Upper lobe of left lung (tissue), 6 donors: ENCODE data around the gene PRM1. TPM values are rescaled to one million over a fixed set of nuclear protein-coding genes. Genes with fewer than 3 reads are reported as not detected.

Source experiments
- ATAC-seq, 2 donors: fragments of 200-7000 bp; cut with Tn5 transposase; one replicate each; pipeline ENCODE4 v1.9.1; 2022; ENCODE audit warnings: mild to moderate bottlenecking in 2 of 2, moderate library complexity in 2 of 2; ENCODE audit not compliant: low FRiP score in 2 of 2
- DNase-seq, 2 donors: peaks; one replicate each; pipeline ENCODE4 v3.0.0-alpha.2; 2019 to 2020
- H3K27ac ChIP-seq, 4 donors: fragments of 200-600 bp; sonication (generic); one replicate each; pipeline ENCODE4 v1.5.1; 2016 to 2019
- H3K27me3 ChIP-seq, 4 donors: fragments of 200-600 bp; sonication (generic); one replicate each; pipeline ENCODE4 v1.5.1; 2017 to 2019
- H3K36me3 ChIP-seq, 4 donors: fragments of 200-600 bp; sonication (generic); one replicate each; pipeline ENCODE4 v1.5.1; 2016 to 2019
- H3K4me1 ChIP-seq, 4 donors: fragments of 200-600 bp; sonication (generic); one replicate each; pipeline ENCODE4 v1.5.1; 2018 to 2019
- H3K4me3 ChIP-seq, 4 donors: fragments of 200-600 bp; sonication (generic); one replicate each; pipeline ENCODE4 v1.5.1; 2017 to 2019; ENCODE audit warnings: mild to moderate bottlenecking in 2 of 4, moderate library complexity in 1 of 4
- H3K9me3 ChIP-seq, 4 donors: fragments of 200-600 bp; sonication (generic); one replicate each; pipeline ENCODE4 v1.5.1; 2018 to 2019
- EP300 ChIP-seq, 4 donors: sonication (generic); formaldehyde crosslinking; IDR thresholded peaks; one replicate each; pipeline ENCODE4 v1.5.1; 2017; ENCODE audit warnings: antibody characterized with exemption in 4 of 4, control low read depth in 2 of 4
- POLR2A ChIP-seq, 4 donors: fragments of 450-650 bp; IDR thresholded peaks; one replicate each; pipeline ENCODE4 v1.5.1; 2016 to 2017; ENCODE audit warnings: antibody characterized with exemption in 4 of 4, mild to moderate bottlenecking in 2 of 4
- POLR2AphosphoS5 ChIP-seq, 2 donors: sonication (generic); formaldehyde crosslinking; IDR thresholded peaks; one replicate each; pipeline ENCODE4 v1.5.1; 2017; ENCODE audit warnings: antibody characterized with exemption in 2 of 2
- WGBS, 2 donors: methylation state at CpG; one replicate each; pipeline ENCODE4 v1.1.5; 2017 to 2018; 5-methylcytosine and 5-hydroxymethylcytosine counted together
- total RNA-seq, 6 donors: library from RNA; depleted of rRNA in 4 of 6; stranded (reverse); fragments of >200 nt in 4 of 6; gene quantifications; one replicate each; pipeline versions ENCODE4 v1.1.0 to v1.2.1, GENCODE V29; 2016 to 2021
- TF ChIP-seq, protein P1 (sequence below), 6 experiments: fragments of 450-650 bp in 4 of 6; fragments of 200-600 bp in 2 of 6; sonication (generic) in 2 of 6; IDR thresholded peaks; one replicate each; pipeline ENCODE4 v1.5.1; 2016 to 2019; ENCODE audit warnings: antibody characterized with exemption in 6 of 6
- donor health status: DM: no; HTN: no; CAD: no; lungs with moderate emphysema.
- donor health status: DM: no; HTN: yes; CAD: no; lungs with severe emphysema.

Gene PRM1
- total RNA-seq, 6 donors from 2014 or later: not detected

DNA sequence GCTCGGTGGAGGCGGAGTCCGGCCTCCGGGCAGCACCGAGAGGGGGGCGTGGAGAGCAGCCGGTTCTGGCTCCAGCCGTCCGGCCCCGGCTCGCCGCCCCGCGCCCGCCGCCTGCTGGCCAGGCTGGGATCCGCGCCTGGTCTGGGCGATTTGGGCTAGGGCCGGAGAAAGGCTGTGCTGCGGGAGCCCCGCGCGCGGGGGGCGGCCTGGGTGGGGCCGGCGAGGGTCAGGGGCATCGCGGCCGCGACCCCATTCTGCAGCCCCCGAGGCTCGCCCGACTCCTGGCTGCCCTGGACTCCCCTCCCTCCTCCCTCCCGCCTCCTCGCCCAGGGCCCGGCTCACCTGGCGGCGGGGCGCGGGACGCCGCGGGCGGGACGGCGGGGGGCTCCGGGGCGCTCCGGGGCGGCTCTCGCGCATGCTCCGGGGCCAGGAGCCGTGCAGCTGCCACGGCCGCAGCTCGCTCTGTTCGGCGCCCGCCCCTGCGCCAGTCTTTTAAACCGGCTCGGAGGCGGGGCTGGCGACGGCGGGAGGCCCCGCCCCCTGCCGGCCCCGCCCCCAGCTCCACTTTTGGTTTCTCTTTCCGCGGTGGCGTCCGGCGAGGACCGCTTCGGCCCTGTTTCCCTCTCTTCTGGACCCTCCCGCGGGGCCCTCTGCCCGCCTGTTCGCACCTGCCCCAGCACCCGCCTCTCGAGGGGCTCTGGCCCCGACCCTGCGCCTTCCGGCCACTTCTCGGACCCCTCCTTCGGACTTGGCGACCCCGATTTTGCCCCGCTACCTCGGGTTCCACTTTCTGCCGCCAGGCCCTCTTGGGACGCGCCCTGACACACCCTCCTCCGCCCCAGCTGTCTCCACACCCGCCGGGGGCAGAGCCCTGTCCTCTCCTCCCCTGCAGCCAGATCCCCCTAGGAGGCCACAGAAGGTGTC is 25.1 kb downstream of the PRM1 start, which contains the start of gene SOCS1:
TSS of gene SOCS1 (minus strand) at position 468 of the 924 bp plus-strand sequence. CDS start 726 bp downstream, outside the sequence.
- ATAC-seq: peak; percentile 89
- Histone ChIP-seq H3K4me1 (peaks cover 42 to 51% (median 45%) of the 10 kb centered on the region in 4 donors), H3K27ac (peak within 1 kb of the TSS; percentile 91 to 100 (median 96)), H3K36me3 (peaks cover 0 to 7% (median 0%) of the 10 kb centered on the region in 4 donors), H3K27me3 (no peaks in the 10 kb centered on the region), H3K4me3 (peak within 1 kb of the TSS; percentile 73 to 93 (median 90)), H3K9me3 (no peaks in the 10 kb centered on the region)
- WGBS, 2 donors: 0 to 1% methylated on average over 29 to 54 of the region's 100 CpGs
- DNase-seq: peak; percentile 87 to 98
- TF ChIP-seq, protein P1, sequence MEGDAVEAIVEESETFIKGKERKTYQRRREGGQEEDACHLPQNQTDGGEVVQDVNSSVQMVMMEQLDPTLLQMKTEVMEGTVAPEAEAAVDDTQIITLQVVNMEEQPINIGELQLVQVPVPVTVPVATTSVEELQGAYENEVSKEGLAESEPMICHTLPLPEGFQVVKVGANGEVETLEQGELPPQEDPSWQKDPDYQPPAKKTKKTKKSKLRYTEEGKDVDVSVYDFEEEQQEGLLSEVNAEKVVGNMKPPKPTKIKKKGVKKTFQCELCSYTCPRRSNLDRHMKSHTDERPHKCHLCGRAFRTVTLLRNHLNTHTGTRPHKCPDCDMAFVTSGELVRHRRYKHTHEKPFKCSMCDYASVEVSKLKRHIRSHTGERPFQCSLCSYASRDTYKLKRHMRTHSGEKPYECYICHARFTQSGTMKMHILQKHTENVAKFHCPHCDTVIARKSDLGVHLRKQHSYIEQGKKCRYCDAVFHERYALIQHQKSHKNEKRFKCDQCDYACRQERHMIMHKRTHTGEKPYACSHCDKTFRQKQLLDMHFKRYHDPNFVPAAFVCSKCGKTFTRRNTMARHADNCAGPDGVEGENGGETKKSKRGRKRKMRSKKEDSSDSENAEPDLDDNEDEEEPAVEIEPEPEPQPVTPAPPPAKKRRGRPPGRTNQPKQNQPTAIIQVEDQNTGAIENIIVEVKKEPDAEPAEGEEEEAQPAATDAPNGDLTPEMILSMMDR (IDR thresholded peaks at IDR 0.05): peak; percentile 96 to 100 (median 100)
- TF ChIP-seq POLR2AphosphoS5 (IDR thresholded peaks at IDR 0.05): peak; percentile 66 to 93
- TF ChIP-seq POLR2A (IDR thresholded peaks at IDR 0.05): peak in 3 of 4 donors; percentile 95 to 99 (median 96)
- peak in 1 of 4 donors; percentile 37 for TF ChIP-seq EP300 (IDR thresholded peaks at IDR 0.05)

DNA sequence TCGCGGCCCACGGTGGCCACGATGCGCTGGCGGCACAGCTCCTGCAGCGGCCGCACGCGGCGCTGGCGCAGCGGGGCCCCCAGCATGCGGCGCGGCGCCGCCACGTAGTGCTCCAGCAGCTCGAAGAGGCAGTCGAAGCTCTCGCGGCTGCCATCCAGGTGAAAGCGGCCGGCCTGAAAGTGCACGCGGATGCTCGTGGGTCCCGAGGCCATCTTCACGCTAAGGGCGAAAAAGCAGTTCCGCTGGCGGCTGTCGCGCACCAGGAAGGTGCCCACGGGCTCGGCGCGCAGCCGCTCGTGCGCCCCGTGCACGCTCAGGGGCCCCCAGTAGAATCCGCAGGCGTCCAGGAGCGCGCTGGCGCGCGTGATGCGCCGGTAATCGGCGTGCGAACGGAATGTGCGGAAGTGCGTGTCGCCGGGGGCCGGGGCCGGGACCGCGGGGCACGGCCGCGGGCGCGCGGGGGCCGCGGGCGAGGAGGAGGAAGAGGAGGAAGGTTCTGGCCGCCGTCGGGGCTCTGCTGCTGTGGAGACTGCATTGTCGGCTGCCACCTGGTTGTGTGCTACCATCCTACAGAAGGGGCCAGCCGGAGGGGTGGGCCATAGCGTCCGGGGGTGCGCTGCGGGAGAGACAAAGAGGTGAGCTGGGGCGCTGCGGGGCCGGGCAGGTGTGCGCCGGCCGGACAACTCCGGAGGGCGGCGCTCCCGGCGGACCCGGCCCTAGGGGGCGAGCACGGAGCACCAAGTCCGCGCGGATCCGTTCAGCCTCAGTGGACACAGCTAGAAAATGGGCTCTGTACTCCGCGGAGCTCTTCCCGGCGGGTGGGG is 26.0 kb downstream of the PRM1 start:
- DNase-seq (peak in 1 of 2 donors; percentile 92), ATAC-seq (peak in 1 of 2 donors; percentile 0)
- peaks cover 42 to 51% (median 45%) of the 10 kb centered on the region in 4 donors for H3K4me1 ChIP-seq
- peak overlapping the region; percentile 73 to 93 (median 82) for H3K4me3 ChIP-seq
- no peaks in the 10 kb centered on the region for H3K27me3 ChIP-seq
- peak overlapping the region; percentile 91 to 100 (median 96) for H3K27ac ChIP-seq
- no peaks in the 10 kb centered on the region for H3K9me3 ChIP-seq
- peaks cover 0 to 7% (median 0%) of the 10 kb centered on the region in 4 donors for H3K36me3 ChIP-seq
- 11 to 12% methylated on average over 11 to 33 of the region's 105 CpGs for WGBS, 2 donors
- TF ChIP-seq EP300 (IDR thresholded peaks at IDR 0.05) (no peak), POLR2A (IDR thresholded peaks at IDR 0.05) (no peak), POLR2AphosphoS5 (IDR thresholded peaks at IDR 0.05) (no peak)
- TF ChIP-seq, protein P1 (IDR thresholded peaks at IDR 0.05): peak in 1 of 6 experiments; percentile 49

DNA sequence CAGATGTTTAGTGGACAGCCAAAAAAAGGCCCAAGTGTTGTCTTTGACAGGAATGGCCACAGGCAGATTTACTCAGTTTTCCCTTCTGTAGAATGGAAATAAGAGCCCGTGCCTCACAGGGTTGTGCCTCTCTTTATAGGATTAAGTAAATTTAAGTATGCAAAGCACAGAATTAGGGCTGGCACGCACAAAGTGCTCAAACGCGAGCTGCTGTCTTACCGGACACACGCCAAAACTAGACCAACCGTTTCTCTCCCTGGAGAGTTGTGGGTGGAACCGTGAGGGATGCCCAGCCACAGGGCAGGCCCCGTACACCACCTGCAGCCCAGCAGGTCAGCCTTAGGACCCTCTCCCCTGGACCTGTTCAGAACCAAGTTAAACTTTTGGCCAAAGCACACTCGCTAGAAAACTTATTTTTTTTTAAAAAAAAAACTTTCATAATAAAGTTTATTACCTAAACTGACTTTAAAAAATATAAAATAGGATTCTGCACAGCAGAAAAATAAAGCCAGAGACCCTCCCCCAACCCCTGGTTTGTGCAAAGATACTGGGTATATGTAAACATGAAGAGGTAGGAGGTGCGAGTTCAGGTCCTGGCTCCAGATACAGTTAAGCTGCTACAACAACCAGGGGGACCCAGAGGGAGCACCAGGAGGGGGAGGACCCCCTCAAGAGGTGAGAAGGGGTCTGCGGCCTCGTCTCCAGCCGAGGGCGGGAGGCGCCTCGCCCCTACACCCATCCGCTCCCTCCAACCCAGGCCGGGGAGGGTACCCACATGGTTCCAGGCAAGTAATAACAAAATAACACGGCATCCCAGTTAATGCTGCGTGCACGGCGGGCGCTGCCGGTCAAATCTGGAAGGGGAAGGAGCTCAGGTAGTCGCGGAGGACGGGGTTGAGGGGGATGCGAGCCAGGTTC is 26.9 kb downstream of the PRM1 start:
- Histone ChIP-seq H3K9me3 (no peaks in the 10 kb centered on the region), H3K27ac (peak overlapping the region; percentile 43 to 100 (median 94)), H3K4me3 (peak overlapping the region in 3 of 4 donors; percentile 73 to 93 (median 92)), H3K4me1 (peaks cover 39 to 46% (median 43%) of the 10 kb centered on the region in 4 donors), H3K27me3 (no peaks in the 10 kb centered on the region), H3K36me3 (peaks cover 0 to 7% (median 0%) of the 10 kb centered on the region in 4 donors)
- no peak for ATAC-seq
- WGBS, 2 donors: 58 to 62% methylated on average over 29 of the region's 29 CpGs
- DNase-seq: peak in 1 of 2 donors; percentile 27
- no peak for TF ChIP-seq EP300 (IDR thresholded peaks at IDR 0.05)
- TF ChIP-seq, protein P1 (IDR thresholded peaks at IDR 0.05): peak in 1 of 6 experiments; percentile 17
